Tibial artery (tissue), 4 donors: ENCODE results near the gene DYNAP.

ENCODE experiments used
- DNase-seq, 2 donors: peaks; one replicate each; pipeline ENCODE4 v3.0.0-alpha.2; 2019
- H3K27ac ChIP-seq, 2 donors: fragments of 200-600 bp; sonication (generic) in 1 of 2; 1 replicate in 1 of 2; 2 replicates in 1 of 2; pipeline ENCODE4 v1.5.1; 2018 to 2019; ENCODE audit warnings: mild to moderate bottlenecking in 1 of 2
- H3K27me3 ChIP-seq, 2 donors: fragments of 200-600 bp; sonication (generic) in 1 of 2; one replicate each; pipeline versions ENCODE4 v1.5.1 to v1.6.0; 2016 to 2019
- H3K36me3 ChIP-seq, 3 donors: fragments of 200-600 bp; sonication (generic) in 2 of 3; one replicate each; pipeline ENCODE4 v1.5.1; 2016 to 2019; ENCODE audit warnings: mild to moderate bottlenecking in 2 of 3
- H3K4me1 ChIP-seq, 4 donors: fragments of 200-600 bp; sonication (generic) in 2 of 4; 1 replicate in 3 of 4; 2 replicates in 1 of 4; pipeline ENCODE4 v1.5.1; 2016 to 2019
- H3K4me3 ChIP-seq, 2 donors: fragments of 200-600 bp; sonication (generic) in 1 of 2; 1 replicate in 1 of 2; 2 replicates in 1 of 2; pipeline ENCODE4 v1.5.1; 2018 to 2019; ENCODE audit warnings: mild to moderate bottlenecking in 2 of 2
- H3K9me3 ChIP-seq, 3 donors: fragments of 200-600 bp; sonication (generic) in 1 of 3; one replicate each; pipeline ENCODE4 v1.5.1; 2016 to 2019
- intact Hi-C: fragments of 100-400 bp; cut with DNase I; formaldehyde crosslinking; loops from one replicate; pipeline ENCODE4 v1.15.0; 2023; ENCODE audit warnings: low total_unique reads
- TF ChIP-seq, protein P1 (sequence below), 2 experiments: fragments of 200-600 bp in 1 of 2; fragments of 450-650 bp in 1 of 2; IDR thresholded peaks; one replicate each; pipeline ENCODE4 v1.5.1; 2017 to 2019; ENCODE audit warnings: antibody characterized with exemption in 2 of 2, mild to moderate bottlenecking in 1 of 2, moderate library complexity in 1 of 2

DYNAP gene, protein sequence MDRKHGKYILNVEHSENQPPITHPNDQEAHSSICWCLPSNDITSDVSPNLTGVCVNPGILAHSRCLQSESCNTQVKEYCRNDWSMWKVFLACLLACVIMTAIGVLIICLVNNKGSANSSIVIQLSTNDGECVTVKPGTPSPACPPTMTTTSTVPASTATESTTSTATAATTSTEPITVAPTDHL

GRCh38 chr18:54590945-54591344 is at the start of gene DYNAP:
DYNAP (plus strand) TSS chr18:54591245; CDS start chr18:54591283, 38 bp downstream.
- intact Hi-C loops: no loop called here
- Histone ChIP-seq H3K4me3 (no peak within 1 kb of the TSS), H3K36me3 (no peaks in the 10 kb centered on the region), H3K4me1 (no peaks in the 10 kb centered on the region), H3K27ac (no peak within 1 kb of the TSS), H3K9me3 (no peaks in the 10 kb centered on the region), H3K27me3 (no peaks in the 10 kb centered on the region)
- TF ChIP-seq, protein P1, sequence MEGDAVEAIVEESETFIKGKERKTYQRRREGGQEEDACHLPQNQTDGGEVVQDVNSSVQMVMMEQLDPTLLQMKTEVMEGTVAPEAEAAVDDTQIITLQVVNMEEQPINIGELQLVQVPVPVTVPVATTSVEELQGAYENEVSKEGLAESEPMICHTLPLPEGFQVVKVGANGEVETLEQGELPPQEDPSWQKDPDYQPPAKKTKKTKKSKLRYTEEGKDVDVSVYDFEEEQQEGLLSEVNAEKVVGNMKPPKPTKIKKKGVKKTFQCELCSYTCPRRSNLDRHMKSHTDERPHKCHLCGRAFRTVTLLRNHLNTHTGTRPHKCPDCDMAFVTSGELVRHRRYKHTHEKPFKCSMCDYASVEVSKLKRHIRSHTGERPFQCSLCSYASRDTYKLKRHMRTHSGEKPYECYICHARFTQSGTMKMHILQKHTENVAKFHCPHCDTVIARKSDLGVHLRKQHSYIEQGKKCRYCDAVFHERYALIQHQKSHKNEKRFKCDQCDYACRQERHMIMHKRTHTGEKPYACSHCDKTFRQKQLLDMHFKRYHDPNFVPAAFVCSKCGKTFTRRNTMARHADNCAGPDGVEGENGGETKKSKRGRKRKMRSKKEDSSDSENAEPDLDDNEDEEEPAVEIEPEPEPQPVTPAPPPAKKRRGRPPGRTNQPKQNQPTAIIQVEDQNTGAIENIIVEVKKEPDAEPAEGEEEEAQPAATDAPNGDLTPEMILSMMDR (IDR thresholded peaks at IDR 0.05): no peak
- no peak for DNase-seq

- H3K27me3 ChIP-seq: no peaks in the 10 kb centered on the region
- H3K4me1 ChIP-seq: no peaks in the 10 kb centered on the region
- H3K9me3 ChIP-seq: no peaks in the 10 kb centered on the region
- intact Hi-C loops: no loop called here
- no peak for DNase-seq
- H3K4me3 ChIP-seq: no peak overlapping the region
- TF ChIP-seq, protein P1 (IDR thresholded peaks at IDR 0.05): no peak
- H3K27ac ChIP-seq: no peak overlapping the region
- H3K36me3 ChIP-seq: no peaks in the 10 kb centered on the region
These were observed 39.5 kb upstream of the DYNAP start for GRCh38 chr18:54551590-54551989.

DNA sequence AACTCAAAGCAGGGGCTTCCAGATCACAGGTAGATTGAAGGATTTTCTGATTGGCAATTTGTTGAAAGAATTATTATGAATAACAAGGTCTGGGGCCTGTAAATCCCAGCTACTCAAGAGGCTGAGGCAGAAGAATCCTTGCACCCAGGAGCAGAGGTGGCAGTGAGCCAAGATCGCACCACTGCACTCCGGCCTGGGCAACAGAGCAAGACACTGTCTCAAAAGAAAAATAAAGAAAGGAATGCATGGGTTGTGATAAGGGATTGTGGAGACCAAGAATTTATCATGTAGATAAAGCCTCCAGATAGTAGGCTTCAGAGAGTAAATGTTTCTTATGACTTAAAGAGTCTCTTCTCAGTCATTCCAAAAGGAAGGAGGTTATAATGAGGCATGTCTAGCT is 35.8 kb upstream of the DYNAP start:
- Histone ChIP-seq H3K27ac (no peak overlapping the region), H3K4me3 (no peak overlapping the region), H3K9me3 (no peaks in the 10 kb centered on the region), H3K4me1 (no peaks in the 10 kb centered on the region), H3K36me3 (no peaks in the 10 kb centered on the region), H3K27me3 (no peaks in the 10 kb centered on the region)
- DNase-seq: no peak
- TF ChIP-seq, protein P1 (IDR thresholded peaks at IDR 0.05): no peak
- intact Hi-C loops: no loop called here

GRCh38 chr18:54555996-54556395 is 35.0 kb upstream of the DYNAP start:
- intact Hi-C loops: no loop called here
- TF ChIP-seq, protein P1 (IDR thresholded peaks at IDR 0.05): no peak
- no peak for DNase-seq
- Histone ChIP-seq H3K27ac (no peak overlapping the region), H3K4me3 (no peak overlapping the region), H3K36me3 (no peaks in the 10 kb centered on the region), H3K4me1 (no peaks in the 10 kb centered on the region), H3K9me3 (no peaks in the 10 kb centered on the region), H3K27me3 (no peaks in the 10 kb centered on the region)

DNA sequence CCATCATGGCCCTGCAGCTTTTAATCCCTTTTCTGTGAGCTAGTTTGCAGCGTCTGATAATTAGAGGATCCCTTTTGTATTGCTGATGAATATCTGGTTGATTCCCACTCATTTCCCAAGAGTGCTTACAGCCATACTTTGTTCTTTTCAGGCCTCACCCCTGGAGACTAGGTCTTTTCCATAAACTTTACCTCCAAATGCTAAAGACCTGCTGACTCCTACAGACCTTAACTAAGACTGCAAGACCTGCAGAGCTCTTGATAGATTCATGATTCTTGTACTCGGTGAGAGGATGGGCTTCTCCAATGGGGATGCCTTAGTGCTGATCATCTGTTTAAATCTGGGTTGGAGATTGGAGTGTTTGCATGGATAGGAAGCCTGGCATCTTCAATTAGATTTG is 33.1 kb upstream of the DYNAP start:
- Histone ChIP-seq H3K27me3 (no peaks in the 10 kb centered on the region), H3K36me3 (no peaks in the 10 kb centered on the region), H3K9me3 (no peaks in the 10 kb centered on the region), H3K4me3 (no peak overlapping the region), H3K4me1 (no peaks in the 10 kb centered on the region), H3K27ac (no peak overlapping the region)
- intact Hi-C loops: no loop called here
- TF ChIP-seq, protein P1 (IDR thresholded peaks at IDR 0.05): no peak
- no peak for DNase-seq
